Coronary artery (tissue), 2 donors: Measurements from ENCODE around the gene FCN3.

ENCODE experiments used
- DNase-seq: peaks from one replicate; pipeline ENCODE4 v3.0.0-alpha.2; 2017; ENCODE audit warnings: low spot score
- H3K27ac ChIP-seq, 2 donors: fragments of 200-600 bp; sonication (generic); one replicate each; pipeline ENCODE4 v1.5.1; 2016 to 2019
- H3K4me3 ChIP-seq: fragments of 200-600 bp; sonication (generic); 2 replicates; pipeline ENCODE4 v1.5.1; 2016; ENCODE audit warnings: mild to moderate bottlenecking, moderate library complexity
- CTCF ChIP-seq: fragments of 200-600 bp; sonication (generic); IDR thresholded peaks from one replicate; pipeline ENCODE4 v1.5.1; 2019; ENCODE audit warnings: antibody characterized with exemption

FCN3 gene

DNA sequence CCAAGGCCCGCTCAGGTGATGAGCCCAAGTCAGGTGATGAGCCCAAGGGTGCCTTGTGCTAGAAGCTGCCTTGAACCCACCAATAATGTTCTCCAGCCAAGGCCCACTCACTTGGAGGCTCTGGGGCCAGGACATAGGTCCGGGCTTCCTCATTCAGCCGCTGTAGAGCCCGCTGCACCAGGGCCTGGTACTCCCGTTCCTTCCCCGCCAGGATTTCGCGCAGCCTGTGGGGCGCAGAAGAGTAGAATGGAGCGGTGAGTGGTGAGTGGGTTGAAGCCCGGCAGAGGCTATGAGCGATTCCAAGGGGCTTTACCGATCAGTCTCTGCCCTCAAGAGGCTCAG is 18.4 kb downstream of the FCN3 start:
- Histone ChIP-seq H3K27ac (no peak overlapping the region), H3K4me3 (no peak overlapping the region)
- no peak for TF ChIP-seq CTCF
- no peak for DNase-seq

- DNase-seq, result no peak
- TF ChIP-seq CTCF, result no peak
- Histone ChIP-seq H3K27ac (no peak overlapping the region), H3K4me3 (no peak overlapping the region)
These were observed 18.9 kb downstream of the FCN3 start for GRCh38 chr1:27355683-27356082.

DNA sequence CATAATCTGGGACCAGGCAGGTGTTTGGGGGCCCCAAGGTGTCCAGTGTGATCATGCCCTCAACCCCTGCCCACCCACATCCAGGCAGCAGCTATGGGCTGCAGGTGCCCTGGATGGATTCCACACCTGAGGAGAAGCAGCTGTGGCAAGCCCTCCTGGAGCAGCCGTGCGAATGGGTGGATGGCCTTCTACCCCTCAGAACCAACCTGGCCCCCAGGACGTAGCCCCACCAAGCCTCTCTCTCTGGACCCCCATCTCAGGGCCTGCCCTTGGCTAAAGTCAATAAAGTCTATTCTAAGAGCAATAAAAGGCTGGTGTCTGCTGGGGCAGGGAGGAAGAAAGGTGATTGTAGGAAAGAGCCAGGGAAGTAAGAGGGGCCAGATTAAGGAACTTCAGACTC is 21.0 kb downstream of the FCN3 start:
- Histone ChIP-seq H3K27ac (no peak overlapping the region), H3K4me3 (no peak overlapping the region)
- DNase-seq, result no peak
- TF ChIP-seq CTCF, result no peak

- no peak for TF ChIP-seq CTCF
- Histone ChIP-seq H3K4me3 (no peak overlapping the region), H3K27ac (no peak overlapping the region)
- no peak for DNase-seq
These were observed 21.5 kb downstream of the FCN3 start for GRCh38 chr1:27353166-27353565.

GRCh38 chr1:27351541-27352107 is 23.0 kb downstream of the FCN3 start:
- peak overlapping the region; percentile 55 for H3K4me3 ChIP-seq
- no peak for DNase-seq
- H3K27ac ChIP-seq, result peak overlapping the region in 1 of 2 donors; percentile 56
- no peak for TF ChIP-seq CTCF

- H3K4me3 ChIP-seq, result peak overlapping the region; percentile 70
- DNase-seq, result no peak
- H3K27ac ChIP-seq, result peak overlapping the region in 1 of 2 donors; percentile 56
- no peak for TF ChIP-seq CTCF
These were observed 23.7 kb downstream of the FCN3 start for GRCh38 chr1:27350663-27351540.
